K562 (cell line): ENCODE results near the gene EGFL7. TPM values are rescaled to one million over a fixed set of nuclear protein-coding genes. Genes with fewer than 3 reads are reported as not detected.

Experiments
- CBFA2T2 ChIP-seq: fragments of 450-650 bp; conservative IDR thresholded peaks from 2 replicates; pipeline ENCODE4 v1.6.1; 2017; ENCODE audit warnings: mild to moderate bottlenecking
- E2F6 ChIP-seq, 2 experiments: IDR thresholded peaks; 2 replicates each; pipeline ENCODE4 v1.6.1; 2011; ENCODE audit warnings: borderline replicate concordance in 1 of 2, control low read depth in 1 of 2, low read depth in 1 of 2, low read length in 1 of 2, mild to moderate bottlenecking in 1 of 2, mixed read lengths in 1 of 2, moderate library complexity in 1 of 2; ENCODE audit not compliant: insufficient read depth in 1 of 2, insufficient read length in 1 of 2, poor library complexity in 1 of 2, severe bottlenecking in 1 of 2; ENCODE audit errors: extremely low read depth in 1 of 2
- KLF6 ChIP-seq: fragments of 250-450 bp; sonication (Bioruptor Pico); IDR thresholded peaks from 2 replicates; pipeline ENCODE4 v1.4.0; 2020; ENCODE audit warnings: mild to moderate bottlenecking, moderate library complexity, borderline replicate concordance
- MEIS2 ChIP-seq: fragments of 450-650 bp; IDR thresholded peaks from 2 replicates; pipeline ENCODE4 v1.6.1; 2014; ENCODE audit warnings: mild to moderate bottlenecking; ENCODE audit not compliant: partially characterized antibody
- MTA3 ChIP-seq: fragments of 450-650 bp; formaldehyde crosslinking; IDR thresholded peaks from 2 replicates; pipeline ENCODE4 v1.6.1; 2017; ENCODE audit warnings: mild to moderate bottlenecking, borderline replicate concordance
- NBN ChIP-seq: fragments of 450-650 bp; IDR thresholded peaks from 2 replicates; pipeline ENCODE4 v1.6.1; 2016; ENCODE audit warnings: low read depth, mild to moderate bottlenecking
- RAD21 ChIP-seq, 2 experiments: fragments of 250-450 bp in 1 of 2; fragments of 450-650 bp in 1 of 2; sonication (Bioruptor Pico) in 1 of 2; formaldehyde crosslinking in 1 of 2; IDR thresholded peaks in 1 of 2; conservative IDR thresholded peaks in 1 of 2; 2 replicates each; pipeline versions ENCODE4 v1.4.0 to v1.8.0; 2020 to 2022; ENCODE audit warnings: mild to moderate bottlenecking in 2 of 2, moderate library complexity in 1 of 2
- SMARCA4 ChIP-seq: fragments of 450-650 bp; IDR thresholded peaks from 2 replicates; pipeline ENCODE4 v1.6.1; 2016
- TAF1 ChIP-seq: IDR thresholded peaks from 2 replicates; pipeline ENCODE4 v1.6.1; 2011; ENCODE audit warnings: mild to moderate bottlenecking, low read length, moderate library complexity; ENCODE audit not compliant: insufficient read depth, control insufficient read depth, severe bottlenecking; ENCODE audit errors: extremely low read depth
- TFAP4 ChIP-seq: sonication (generic); formaldehyde crosslinking; IDR thresholded peaks from 2 replicates; pipeline ENCODE4 v1.8.0; 2022; ENCODE audit warnings: missing genetic modification reagents, mild to moderate bottlenecking, moderate library complexity, borderline replicate concordance
- THRAP3 ChIP-seq: fragments of 450-650 bp; IDR thresholded peaks from 2 replicates; pipeline ENCODE4 v1.6.1; 2016; ENCODE audit warnings: mild to moderate bottlenecking, inconsistent platforms, borderline replicate concordance
- UBTF ChIP-seq, 2 experiments: IDR thresholded peaks; 2 replicates each; pipeline ENCODE4 v1.6.1; 2012; ENCODE audit warnings: improper control_type of control experiment in 2 of 2, low read depth in 2 of 2, low read length in 2 of 2, borderline replicate concordance in 1 of 2
- ZBTB8A ChIP-seq: fragments of 450-650 bp; IDR thresholded peaks from 2 replicates; pipeline ENCODE4 v1.6.1; 2018; ENCODE audit warnings: mild to moderate bottlenecking, moderate library complexity; ENCODE audit not compliant: partially characterized antibody
- ZNF121 ChIP-seq: sonication (generic); formaldehyde crosslinking; conservative IDR thresholded peaks from 2 replicates; pipeline ENCODE4 v1.8.0; 2022; ENCODE audit warnings: missing genetic modification reagents
- ZNF740 ChIP-seq, 3 experiments: fragments of 200-800 bp in 1 of 3; sonication (Bioruptor generic) in 1 of 3; sonication (generic) in 1 of 3; formaldehyde crosslinking in 1 of 3; IDR thresholded peaks; 2 replicates each; pipeline versions ENCODE4 v1.6.1 to v1.8.0; 2016 to 2022; ENCODE audit warnings: mild to moderate bottlenecking in 2 of 3, missing compliant biosample characterization in 2 of 3, missing genetic modification characterization in 2 of 3, missing genetic modification reagents in 1 of 3
- polyA plus RNA-seq, 8 experiments: library from polyadenylated mRNA; depleted of rRNA in 4 of 8; stranded (reverse) in 5 of 8; unstranded in 3 of 8; fragments of >200 nt; fragmentation: Nextera tagmentation in 2 of 8; fragmentation: Illumina TruSeq in 1 of 8; extraction: Ambion mirVana in 2 of 8; extraction: Trizol in 1 of 8; gene quantifications; 2 replicates each; pipeline versions ENCODE4 v1.2.1 to v1.2.3, GENCODE V29; 2011 to 2014; ENCODE audit warnings: inconsistent platforms in 1 of 8, missing spikeins in 1 of 8
- total RNA-seq, 7 experiments: library from RNA; depleted of rRNA in 6 of 7; stranded (reverse); fragments of >200 nt in 6 of 7; fragmentation: Illumina TruSeq in 2 of 7; extraction: Trizol in 2 of 7; gene quantifications; 2 replicates each; pipeline versions ENCODE4 v1.2.1 to v1.2.3, GENCODE V29; 2011 to 2021; ENCODE audit warnings: low replicate concordance in 1 of 7
- TF ChIP-seq, protein P1 (sequence below): fragments of 200-400 bp; formaldehyde crosslinking; IDR thresholded peaks from 2 replicates; pipeline ENCODE4 v1.6.1; 2017; ENCODE audit warnings: mild to moderate bottlenecking, low read depth, low read length, moderate library complexity

Gene EGFL7
- total and polyA plus RNA-seq, 9 of the 15 experiments (the other 6 are each of a cell fraction or from before 2014, with no cell fraction given), result 1.5 to 286 (median 55.5) TPM

- TF ChIP-seq UBTF (IDR thresholded peaks at IDR 0.05; ENCODE audit: borderline replicate concordance in 1 of 2, low read depth in 2 of 2, low read length in 2 of 2), result 0 out of 4 replicates have a peak, but pooled peaks of 1 of the 2 experiments have one; percentile 65
- TF ChIP-seq TFAP4 (CRISPR knock-in tag), result peak; percentile 85
- TF ChIP-seq SMARCA4, result no peak
- peak; percentile 64; the same call in 1 of the 2 replicates for TF ChIP-seq MTA3
- TF ChIP-seq CBFA2T2, result no peak
- TF ChIP-seq NBN, result no peak
- peak; percentile 16 for TF ChIP-seq TAF1
- no peak for TF ChIP-seq MEIS2
- no peak for TF ChIP-seq THRAP3
- 0 out of 4 replicates have a peak, but pooled peaks of 1 of the 2 experiments have one; percentile 17 for TF ChIP-seq RAD21 (CRISPR knock-in tag; conservative IDR thresholded peaks at IDR 0.05 in 1 of 2, IDR thresholded peaks at IDR 0.05 in 1 of 2)
- no peak for TF ChIP-seq KLF6
- TF ChIP-seq, protein P1, sequence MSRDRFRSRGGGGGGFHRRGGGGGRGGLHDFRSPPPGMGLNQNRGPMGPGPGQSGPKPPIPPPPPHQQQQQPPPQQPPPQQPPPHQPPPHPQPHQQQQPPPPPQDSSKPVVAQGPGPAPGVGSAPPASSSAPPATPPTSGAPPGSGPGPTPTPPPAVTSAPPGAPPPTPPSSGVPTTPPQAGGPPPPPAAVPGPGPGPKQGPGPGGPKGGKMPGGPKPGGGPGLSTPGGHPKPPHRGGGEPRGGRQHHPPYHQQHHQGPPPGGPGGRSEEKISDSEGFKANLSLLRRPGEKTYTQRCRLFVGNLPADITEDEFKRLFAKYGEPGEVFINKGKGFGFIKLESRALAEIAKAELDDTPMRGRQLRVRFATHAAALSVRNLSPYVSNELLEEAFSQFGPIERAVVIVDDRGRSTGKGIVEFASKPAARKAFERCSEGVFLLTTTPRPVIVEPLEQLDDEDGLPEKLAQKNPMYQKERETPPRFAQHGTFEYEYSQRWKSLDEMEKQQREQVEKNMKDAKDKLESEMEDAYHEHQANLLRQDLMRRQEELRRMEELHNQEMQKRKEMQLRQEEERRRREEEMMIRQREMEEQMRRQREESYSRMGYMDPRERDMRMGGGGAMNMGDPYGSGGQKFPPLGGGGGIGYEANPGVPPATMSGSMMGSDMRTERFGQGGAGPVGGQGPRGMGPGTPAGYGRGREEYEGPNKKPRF, result no peak
- no peak for TF ChIP-seq ZBTB8A
- TF ChIP-seq E2F6 (IDR thresholded peaks at IDR 0.05; ENCODE audit: borderline replicate concordance in 1 of 2, extremely low read depth in 1 of 2, insufficient read depth in 1 of 2, insufficient read length in 1 of 2, low read depth in 1 of 2, low read length in 1 of 2, poor library complexity in 1 of 2, severe bottlenecking in 1 of 2), result peak; percentile 17 to 34
- TF ChIP-seq ZNF740 (CRISPR knock-in tag; IDR thresholded peaks at IDR 0.05), result 0 out of 2 replicates have a peak, but pooled peaks have one; percentile 12
- TF ChIP-seq ZNF740 (tag; IDR thresholded peaks at IDR 0.05), result no peak
- TF ChIP-seq ZNF121, result no peak
These were observed 49.3 kb downstream of the EGFL7 start, which contains the start of gene DIPK1B (continued) for GRCh38 chr9:136711751-136712689.
